A549 (cell line): ENCODE measurements around the gene KIRREL1.

Experiments
- CEBPB ChIP-seq, 2 experiments: fragments of >200 bp in 1 of 2; sonication (Bioruptor Twin) in 1 of 2; formaldehyde crosslinking in 1 of 2; IDR thresholded peaks; 2 replicates each; pipeline ENCODE4 v1.6.1; 2012 to 2016
- EP300 ChIP-seq, 2 experiments: fragments of >200 bp; sonication (Bioruptor Twin); formaldehyde crosslinking; IDR thresholded peaks; 2 replicates in 1 of 2; 3 replicates in 1 of 2; pipeline ENCODE4 v1.6.1; 2016 to 2017
- HDAC2 ChIP-seq: fragments of 200-600 bp; sonication (generic); IDR thresholded peaks from 2 replicates; pipeline ENCODE4 v1.6.1; 2016
- POLR2A ChIP-seq: IDR thresholded peaks from 2 replicates; pipeline ENCODE4 v1.6.1; 2012; ENCODE audit warnings: mild to moderate bottlenecking, low read length
- RAD21 ChIP-seq, 2 experiments: fragments of >200 bp in 1 of 2; sonication (Bioruptor Twin) in 1 of 2; formaldehyde crosslinking in 1 of 2; IDR thresholded peaks in 1 of 2; conservative IDR thresholded peaks in 1 of 2; 2 replicates in 1 of 2; 3 replicates in 1 of 2; pipeline ENCODE4 v1.6.1; 2012 to 2018; ENCODE audit warnings: inconsistent platforms in 1 of 2
- RCOR1 ChIP-seq: fragments of 150-350 bp; IDR thresholded peaks from 2 replicates; pipeline ENCODE4 v1.6.1; 2014; ENCODE audit warnings: antibody characterized with exemption, low read length, low read depth
- RFX5 ChIP-seq: fragments of 450-650 bp; IDR thresholded peaks from 2 replicates; pipeline ENCODE4 v1.7.1; 2014; ENCODE audit warnings: antibody characterized with exemption, mild to moderate bottlenecking, moderate library complexity
- TF ChIP-seq, protein P1 (sequence below): fragments of >200 bp; sonication (Bioruptor Twin); formaldehyde crosslinking; IDR thresholded peaks from 3 replicates; pipeline ENCODE4 v1.5.1; 2016

DNA sequence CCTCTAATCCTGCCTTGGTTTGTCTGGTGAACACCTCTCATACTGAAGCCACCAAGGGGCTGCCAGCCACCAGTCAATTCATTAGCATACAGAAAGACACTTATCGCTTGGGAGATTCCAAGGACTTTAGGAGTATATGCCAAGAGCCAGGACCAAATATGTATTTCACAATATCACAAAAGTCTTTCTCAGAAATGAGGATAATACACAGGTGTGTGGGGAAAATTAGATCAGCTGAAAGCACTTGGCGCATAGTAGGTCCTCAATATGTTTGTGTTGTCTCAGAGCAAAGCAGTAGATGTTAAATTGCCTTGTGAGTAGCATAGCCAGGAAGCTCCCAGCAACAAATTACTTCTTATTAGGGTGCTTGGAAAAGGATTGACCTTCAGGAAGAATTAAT lies 34.1 kb downstream of the KIRREL1 start:
- TF ChIP-seq POLR2A (no peak), EP300 (IDR thresholded peaks at IDR 0.05) (no peak), RCOR1 (no peak), RFX5 (no peak), RAD21 (conservative IDR thresholded peaks at IDR 0.05 in 1 of 2, IDR thresholded peaks at IDR 0.05 in 1 of 2) (no peak), CEBPB (IDR thresholded peaks at IDR 0.05) (no peak), HDAC2 (no peak)
- TF ChIP-seq, protein P1, sequence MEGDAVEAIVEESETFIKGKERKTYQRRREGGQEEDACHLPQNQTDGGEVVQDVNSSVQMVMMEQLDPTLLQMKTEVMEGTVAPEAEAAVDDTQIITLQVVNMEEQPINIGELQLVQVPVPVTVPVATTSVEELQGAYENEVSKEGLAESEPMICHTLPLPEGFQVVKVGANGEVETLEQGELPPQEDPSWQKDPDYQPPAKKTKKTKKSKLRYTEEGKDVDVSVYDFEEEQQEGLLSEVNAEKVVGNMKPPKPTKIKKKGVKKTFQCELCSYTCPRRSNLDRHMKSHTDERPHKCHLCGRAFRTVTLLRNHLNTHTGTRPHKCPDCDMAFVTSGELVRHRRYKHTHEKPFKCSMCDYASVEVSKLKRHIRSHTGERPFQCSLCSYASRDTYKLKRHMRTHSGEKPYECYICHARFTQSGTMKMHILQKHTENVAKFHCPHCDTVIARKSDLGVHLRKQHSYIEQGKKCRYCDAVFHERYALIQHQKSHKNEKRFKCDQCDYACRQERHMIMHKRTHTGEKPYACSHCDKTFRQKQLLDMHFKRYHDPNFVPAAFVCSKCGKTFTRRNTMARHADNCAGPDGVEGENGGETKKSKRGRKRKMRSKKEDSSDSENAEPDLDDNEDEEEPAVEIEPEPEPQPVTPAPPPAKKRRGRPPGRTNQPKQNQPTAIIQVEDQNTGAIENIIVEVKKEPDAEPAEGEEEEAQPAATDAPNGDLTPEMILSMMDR, result no peak
